Dendritic cell treated with granulocyte-macrophage colony-stimulating factor and Interleukin-4, amounts not matched to agents 40 ng/mL and 50 ng/mL, for 4 days (primary cell): Measurements from ENCODE around the gene TCL1B.
"Not testable (repeated sequence)": the region's sequence is repeated elsewhere in the genome, so short reads cannot be mapped to it uniquely, and the experiment has no call there.

Experiments used
- H3K27ac Mint-ChIP-seq: one replicate; pipeline ENCODE4 v1.8.0; 2022; ENCODE audit warnings: mild to moderate bottlenecking, mixed read lengths
- H3K27me3 Mint-ChIP-seq: one replicate; pipeline ENCODE4 v1.8.0; 2022; ENCODE audit warnings: mild to moderate bottlenecking, mixed read lengths
- H3K36me3 Mint-ChIP-seq: one replicate; pipeline ENCODE4 v1.8.0; 2022; ENCODE audit warnings: low read depth, mixed read lengths
- H3K4me1 Mint-ChIP-seq: one replicate; pipeline ENCODE4 v1.8.0; 2022; ENCODE audit warnings: low read depth, mixed read lengths
- H3K4me3 Mint-ChIP-seq: one replicate; pipeline ENCODE4 v1.8.0; 2022; ENCODE audit warnings: mild to moderate bottlenecking, moderate library complexity, mixed read lengths
- H3K9me3 Mint-ChIP-seq: one replicate; pipeline ENCODE4 v1.8.0; 2022; ENCODE audit warnings: mixed read lengths
- intact Hi-C: fragments of 100-400 bp; cut with micrococcal nuclease; formaldehyde crosslinking; loops from one replicate; pipeline ENCODE4 v1.15.0; 2022

Gene TCL1B

GRCh38 chr14:95729402-95730028, 43.3 kb downstream of the TCL1B start:
- intact Hi-C loops, H3K4me3 Mint-ChIP-seq, H3K27me3 Mint-ChIP-seq, H3K9me3 Mint-ChIP-seq, H3K36me3 Mint-ChIP-seq, H3K27ac Mint-ChIP-seq, H3K4me1 Mint-ChIP-seq: not testable (repeated sequence)

DNA sequence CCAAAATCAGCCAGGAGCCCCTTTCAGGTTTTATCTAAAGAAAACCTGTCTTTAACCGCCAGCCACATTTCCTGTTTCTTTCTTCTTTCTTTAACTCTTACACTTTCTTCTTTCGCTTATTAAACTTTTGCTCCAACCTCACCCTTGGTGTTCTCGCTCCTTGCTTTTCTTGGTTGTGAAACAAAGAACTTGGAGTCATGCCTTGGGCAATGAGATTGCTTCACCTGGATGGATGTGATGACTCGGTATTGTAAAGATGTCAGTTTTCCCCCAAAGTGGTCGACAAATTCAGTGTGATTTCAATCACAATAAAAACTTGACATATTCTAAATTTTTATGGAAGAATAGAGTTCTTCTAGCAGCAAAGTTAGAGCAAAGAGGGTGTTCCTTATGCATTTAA, 43.9 kb downstream of the TCL1B start:
- Mint-ChIP-seq H3K36me3 (no peaks in the 10 kb centered on the region), H3K4me3 (no peak overlapping the region), H3K27ac (no peak overlapping the region), H3K27me3 (peaks cover 6% of the 10 kb centered on the region), H3K4me1 (no peaks in the 10 kb centered on the region), H3K9me3 (no peaks in the 10 kb centered on the region)
- intact Hi-C loops, result no loop called here

DNA sequence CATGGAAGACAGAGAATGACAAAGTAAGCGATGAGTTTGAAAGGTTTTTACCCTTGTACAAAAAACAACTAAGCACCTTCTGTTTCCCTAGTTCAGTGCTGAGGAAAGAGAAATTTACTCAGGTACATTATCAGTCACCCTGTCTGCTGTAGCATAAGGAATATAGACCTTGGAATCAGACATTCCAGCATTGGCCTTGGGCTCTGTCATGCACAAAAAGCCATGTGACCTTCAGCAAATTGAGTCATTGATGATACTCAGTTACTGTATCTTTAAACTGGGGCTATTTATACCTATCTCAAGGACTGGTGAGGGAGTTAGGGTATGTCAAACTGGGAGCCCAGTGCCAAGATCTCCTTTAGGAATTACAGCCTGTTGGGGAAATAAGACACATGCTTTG, 47.0 kb downstream of the TCL1B start:
- H3K36me3 Mint-ChIP-seq, result no peaks in the 10 kb centered on the region
- peaks cover 6% of the 10 kb centered on the region for H3K27me3 Mint-ChIP-seq
- no peak overlapping the region for H3K27ac Mint-ChIP-seq
- H3K4me1 Mint-ChIP-seq, result no peaks in the 10 kb centered on the region
- intact Hi-C loops, result no loop called here
- no peaks in the 10 kb centered on the region for H3K9me3 Mint-ChIP-seq
- H3K4me3 Mint-ChIP-seq, result no peak overlapping the region

DNA sequence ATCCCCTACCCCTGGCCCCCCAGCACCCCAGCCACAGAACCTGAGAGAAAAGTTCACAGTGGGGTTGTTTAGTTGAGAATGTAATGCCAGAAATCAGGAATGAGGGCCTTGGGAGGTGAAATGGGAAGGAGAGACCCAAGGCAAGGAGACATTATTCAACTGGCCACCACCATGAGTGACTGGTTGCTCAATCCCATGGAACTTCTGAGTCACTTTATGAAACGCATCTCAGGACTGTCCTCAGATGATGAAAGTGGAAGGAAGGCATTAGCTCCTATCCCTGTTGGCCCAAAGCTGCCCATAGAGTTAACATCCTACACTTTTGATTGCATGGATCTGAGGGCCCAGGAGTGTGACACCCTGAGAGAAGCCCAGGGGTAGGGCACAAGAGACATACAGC, 53.1 kb downstream of the TCL1B start:
- Mint-ChIP-seq H3K27ac (no peak overlapping the region), H3K4me1 (no peaks in the 10 kb centered on the region), H3K9me3 (peaks cover 11% of the 10 kb centered on the region), H3K27me3 (no peaks in the 10 kb centered on the region), H3K36me3 (no peaks in the 10 kb centered on the region), H3K4me3 (no peak overlapping the region)
- intact Hi-C loops, result no loop called here

GRCh38 chr14:95741038-95741490, 54.8 kb downstream of the TCL1B start:
- H3K4me1 Mint-ChIP-seq, result no peaks in the 10 kb centered on the region
- H3K4me3 Mint-ChIP-seq, result no peak overlapping the region
- peaks cover 11% of the 10 kb centered on the region for H3K9me3 Mint-ChIP-seq
- H3K36me3 Mint-ChIP-seq, result no peaks in the 10 kb centered on the region
- H3K27ac Mint-ChIP-seq, result no peak overlapping the region
- H3K27me3 Mint-ChIP-seq, result no peaks in the 10 kb centered on the region
- intact Hi-C loops, result no loop called here

- no peaks in the 10 kb centered on the region for H3K27me3 Mint-ChIP-seq
- intact Hi-C loops, result no loop called here
- H3K36me3 Mint-ChIP-seq, result no peaks in the 10 kb centered on the region
- no peak overlapping the region for H3K27ac Mint-ChIP-seq
- H3K9me3 Mint-ChIP-seq, result peaks cover 11% of the 10 kb centered on the region
- H3K4me1 Mint-ChIP-seq, result no peaks in the 10 kb centered on the region
- no peak overlapping the region for H3K4me3 Mint-ChIP-seq
These were observed 55.6 kb downstream of the TCL1B start for GRCh38 chr14:95741781-95742180.
